ENCODE results near the gene INSIG2.

The INSIG2 gene

GRCh38 chr2:118088051-118089024 is at the start of gene INSIG2:
Gene INSIG2 (plus strand): TSS chr2:118088471. CDS start chr2:118096557, 8,086 bp downstream.
- Mint-ChIP-seq H3K4me1 (peaks cover 14% of the 10 kb centered on the region), H3K9me3 (no peaks in the 10 kb centered on the region), H3K27ac (ENCODE audit: low read depth) (peak within 1 kb of the TSS; percentile 78), H3K27me3 (no peaks in the 10 kb centered on the region), H3K36me3 (ENCODE audit: insufficient read depth) (peaks cover 2% of the 10 kb centered on the region), H3K4me3 (peak within 1 kb of the TSS; percentile 91)
- DNase-seq (ENCODE audit: low spot score in 2 of 2) (peak; percentile 72 to 80), ATAC-seq (replicated peaks; ENCODE audit: extremely low read depth, poor library complexity, severe bottlenecking) (peak; percentile 87)

DNA sequence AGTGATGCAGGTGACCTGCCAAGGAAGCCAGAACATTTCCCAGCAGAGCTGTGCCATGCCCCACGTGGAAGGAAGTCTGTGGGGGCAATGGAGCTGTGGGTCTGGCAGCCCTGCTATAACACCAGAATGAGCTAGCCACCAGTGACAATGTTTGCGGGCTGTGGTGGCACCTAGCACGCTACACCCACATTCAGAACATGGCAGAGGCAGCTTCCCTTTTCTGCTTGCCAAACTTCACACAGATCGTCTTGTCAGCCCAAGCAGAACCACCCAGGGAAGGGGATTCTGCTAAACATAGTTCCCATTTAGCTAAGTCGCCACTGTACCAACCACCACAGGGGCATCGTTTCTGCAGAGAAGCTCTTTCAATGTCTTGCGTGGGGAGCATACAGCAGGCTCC is 47.4 kb upstream of the INSIG2 start:
- Mint-ChIP-seq H3K4me3 (no peak overlapping the region), H3K27ac (ENCODE audit: low read depth) (no peak overlapping the region), H3K9me3 (peaks cover 3% of the 10 kb centered on the region), H3K27me3 (peaks cover 95% of the 10 kb centered on the region), H3K36me3 (ENCODE audit: insufficient read depth) (peaks cover 1% of the 10 kb centered on the region), H3K4me1 (no peaks in the 10 kb centered on the region)
- DNase-seq (ENCODE audit: low spot score in 2 of 2) (no peak), ATAC-seq (replicated peaks; ENCODE audit: extremely low read depth, poor library complexity, severe bottlenecking) (no peak)

DNA sequence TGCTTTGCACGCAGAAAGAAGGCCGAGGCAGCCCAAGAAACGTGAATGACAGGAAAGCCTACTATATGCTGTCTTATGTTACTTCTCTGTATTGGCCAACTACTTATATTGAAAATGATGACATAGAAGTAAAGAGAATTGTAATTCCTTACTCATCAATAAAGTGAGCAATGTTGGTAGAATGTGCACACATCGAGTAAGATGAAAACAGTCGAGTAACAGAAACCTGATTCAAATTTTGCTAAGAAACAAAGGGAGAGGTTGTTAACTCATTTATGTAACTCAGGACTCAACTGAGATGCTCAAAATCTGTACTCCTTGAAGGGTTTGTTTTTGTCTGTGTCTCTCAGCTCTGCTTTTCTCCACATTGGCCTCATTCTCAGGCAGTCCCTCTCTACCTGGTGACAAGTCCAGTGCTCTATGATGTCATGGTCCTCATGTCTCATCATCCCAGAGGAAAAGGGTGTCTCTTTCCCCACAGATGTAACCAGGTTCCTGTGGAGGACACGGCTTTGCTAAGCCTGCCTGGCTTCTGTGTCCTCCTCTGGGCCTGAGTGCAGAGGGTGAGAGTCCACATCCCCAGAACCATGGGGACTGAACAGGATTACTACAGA is 44.1 kb upstream of the INSIG2 start:
- DNase-seq (ENCODE audit: low spot score in 2 of 2) = no peak

DNA sequence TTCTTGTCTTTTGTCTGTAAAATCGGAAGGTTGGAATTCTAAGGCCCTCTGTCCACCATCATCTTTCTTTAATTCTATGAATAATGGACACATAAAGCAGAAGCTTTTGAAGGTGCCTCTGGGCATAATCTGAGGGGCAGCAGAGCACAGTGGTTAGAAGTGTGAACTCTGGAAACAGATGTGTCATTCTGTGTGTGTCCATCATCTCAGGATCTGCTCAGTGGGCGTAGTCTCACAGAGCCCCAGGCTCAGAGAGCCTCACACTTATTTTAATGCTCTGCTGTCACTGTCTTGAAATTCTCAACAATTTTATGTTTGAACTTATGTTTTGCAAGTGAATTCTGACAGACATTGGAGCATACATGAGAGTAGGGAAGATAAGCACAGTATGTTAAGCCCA is 43.4 kb upstream of the INSIG2 start:
- H3K27me3 Mint-ChIP-seq = peaks cover 92% of the 10 kb centered on the region
- no peak for DNase-seq (ENCODE audit: low spot score in 2 of 2)
- H3K9me3 Mint-ChIP-seq = no peaks in the 10 kb centered on the region
- no peaks in the 10 kb centered on the region for H3K4me1 Mint-ChIP-seq
- H3K4me3 Mint-ChIP-seq = no peak overlapping the region
- H3K36me3 Mint-ChIP-seq (ENCODE audit: insufficient read depth) = peaks cover 1% of the 10 kb centered on the region
- ATAC-seq (replicated peaks; ENCODE audit: extremely low read depth, poor library complexity, severe bottlenecking) = no peak
- H3K27ac Mint-ChIP-seq (ENCODE audit: low read depth) = no peak overlapping the region

More for the DNA sequence above, 44.1 kb upstream of the INSIG2 start:
- Mint-ChIP-seq H3K4me3 (no peak overlapping the region), H3K4me1 (no peaks in the 10 kb centered on the region), H3K9me3 (no peaks in the 10 kb centered on the region), H3K36me3 (ENCODE audit: insufficient read depth) (peaks cover 1% of the 10 kb centered on the region), H3K27ac (ENCODE audit: low read depth) (no peak overlapping the region), H3K27me3 (peaks cover 92% of the 10 kb centered on the region)
- ATAC-seq (replicated peaks; ENCODE audit: extremely low read depth, poor library complexity, severe bottlenecking) = no peak

DNA sequence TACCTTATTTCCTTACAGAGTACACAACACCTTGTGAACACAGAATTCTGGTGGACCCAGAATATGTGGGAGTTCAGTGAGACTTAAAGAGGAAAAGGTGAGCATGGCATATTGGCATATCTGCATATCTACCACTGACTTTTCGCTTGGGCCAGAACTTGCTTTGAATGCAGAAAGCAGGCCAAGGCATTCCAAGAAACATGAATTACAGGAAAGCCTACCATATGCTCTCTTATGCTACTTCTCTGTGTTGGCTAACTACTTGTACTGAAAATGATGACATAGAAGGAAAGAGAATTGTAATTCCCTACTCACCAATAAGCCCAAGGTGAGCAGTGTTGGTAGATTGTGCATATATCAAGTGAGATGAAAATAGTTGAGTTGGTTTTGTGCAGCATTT is 43.0 kb upstream of the INSIG2 start:
- H3K4me1 Mint-ChIP-seq = no peaks in the 10 kb centered on the region
- DNase-seq (ENCODE audit: low spot score in 2 of 2) (no peak), ATAC-seq (replicated peaks; ENCODE audit: extremely low read depth, poor library complexity, severe bottlenecking) (no peak)
- H3K27me3 Mint-ChIP-seq = peaks cover 92% of the 10 kb centered on the region
- no peak overlapping the region for H3K4me3 Mint-ChIP-seq
- no peaks in the 10 kb centered on the region for H3K9me3 Mint-ChIP-seq
- H3K27ac Mint-ChIP-seq (ENCODE audit: low read depth) = no peak overlapping the region
- H3K36me3 Mint-ChIP-seq (ENCODE audit: insufficient read depth) = peaks cover 1% of the 10 kb centered on the region

DNA sequence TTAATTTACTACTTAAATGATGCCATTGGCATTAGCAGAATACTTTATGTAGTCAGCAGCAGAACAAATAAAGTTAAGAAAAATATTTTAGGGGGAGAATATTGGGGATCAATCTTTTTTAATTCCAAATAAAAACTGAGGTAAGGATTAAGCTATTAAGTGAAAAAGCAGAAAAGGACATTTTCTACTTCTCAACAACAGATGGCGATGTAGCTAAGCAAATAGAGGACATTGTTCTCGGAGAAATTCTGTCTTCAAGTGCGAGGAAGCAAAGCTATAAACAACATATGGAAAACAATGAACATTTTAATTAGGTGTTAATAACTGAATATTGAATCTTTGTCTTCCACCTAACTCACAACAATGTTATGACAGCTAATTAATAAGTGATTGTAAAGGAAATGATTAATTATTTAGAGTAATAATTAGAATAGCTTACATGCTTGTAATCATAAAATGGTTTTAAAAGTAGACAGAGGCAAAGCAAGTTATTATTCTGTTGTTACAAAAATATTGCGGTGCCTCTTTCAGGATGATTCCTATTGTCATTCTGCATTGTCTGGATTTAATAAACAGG is 41.5 kb upstream of the INSIG2 start:
- DNase-seq (ENCODE audit: low spot score in 2 of 2) (no peak), ATAC-seq (replicated peaks; ENCODE audit: extremely low read depth, poor library complexity, severe bottlenecking) (no peak)
- peaks cover 1% of the 10 kb centered on the region for H3K36me3 Mint-ChIP-seq (ENCODE audit: insufficient read depth)
- H3K27ac Mint-ChIP-seq (ENCODE audit: low read depth) = no peak overlapping the region
- H3K27me3 Mint-ChIP-seq = peaks cover 92% of the 10 kb centered on the region
- H3K4me3 Mint-ChIP-seq = no peak overlapping the region
- no peaks in the 10 kb centered on the region for H3K9me3 Mint-ChIP-seq
- H3K4me1 Mint-ChIP-seq = no peaks in the 10 kb centered on the region

GRCh38 chr2:118047380-118047826 is 40.9 kb upstream of the INSIG2 start:
- ATAC-seq (replicated peaks; ENCODE audit: extremely low read depth, poor library complexity, severe bottlenecking) = no peak
- peaks cover 92% of the 10 kb centered on the region for H3K27me3 Mint-ChIP-seq
- no peaks in the 10 kb centered on the region for H3K36me3 Mint-ChIP-seq (ENCODE audit: insufficient read depth)
- H3K9me3 Mint-ChIP-seq = no peaks in the 10 kb centered on the region
- no peak overlapping the region for H3K4me3 Mint-ChIP-seq
- DNase-seq (ENCODE audit: low spot score in 2 of 2) = no peak
- no peaks in the 10 kb centered on the region for H3K4me1 Mint-ChIP-seq
- H3K27ac Mint-ChIP-seq (ENCODE audit: low read depth) = no peak overlapping the region

GRCh38 chr2:118048401-118048800 is 39.9 kb upstream of the INSIG2 start:
- Mint-ChIP-seq H3K4me1 (no peaks in the 10 kb centered on the region), H3K9me3 (no peaks in the 10 kb centered on the region), H3K36me3 (ENCODE audit: insufficient read depth) (no peaks in the 10 kb centered on the region), H3K27ac (ENCODE audit: low read depth) (no peak overlapping the region), H3K4me3 (no peak overlapping the region), H3K27me3 (peaks cover 91% of the 10 kb centered on the region)
- no peak for ATAC-seq (replicated peaks; ENCODE audit: extremely low read depth, poor library complexity, severe bottlenecking)
- no peak for DNase-seq (ENCODE audit: low spot score in 2 of 2)

GRCh38 chr2:118049140-118049815 is 39.0 kb upstream of the INSIG2 start:
- no peaks in the 10 kb centered on the region for H3K9me3 Mint-ChIP-seq
- ATAC-seq (replicated peaks; ENCODE audit: extremely low read depth, poor library complexity, severe bottlenecking) = no peak
- H3K4me3 Mint-ChIP-seq = no peak overlapping the region
- H3K27me3 Mint-ChIP-seq = peaks cover 88% of the 10 kb centered on the region
- H3K36me3 Mint-ChIP-seq (ENCODE audit: insufficient read depth) = no peaks in the 10 kb centered on the region
- DNase-seq (ENCODE audit: low spot score in 2 of 2) = no peak
- no peaks in the 10 kb centered on the region for H3K4me1 Mint-ChIP-seq
- H3K27ac Mint-ChIP-seq (ENCODE audit: low read depth) = no peak overlapping the region

DNA sequence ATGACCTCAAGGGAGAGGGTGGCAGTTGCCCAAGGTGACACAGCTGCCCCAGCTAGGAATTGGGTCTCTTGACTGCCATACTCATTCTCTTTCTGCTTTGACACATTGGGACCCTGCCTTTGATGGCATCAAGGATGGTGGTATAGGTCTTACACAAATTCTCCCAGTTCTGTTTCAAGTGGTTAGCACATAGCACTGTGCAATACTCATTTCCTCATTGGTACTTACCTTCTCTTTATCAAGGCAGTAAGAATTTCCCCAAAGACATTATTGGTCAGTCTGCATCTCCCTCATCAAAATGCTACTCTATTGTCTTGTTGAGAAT is 38.5 kb upstream of the INSIG2 start:
- no peak overlapping the region for H3K4me3 Mint-ChIP-seq
- H3K9me3 Mint-ChIP-seq = no peaks in the 10 kb centered on the region
- ATAC-seq (replicated peaks; ENCODE audit: extremely low read depth, poor library complexity, severe bottlenecking) = no peak
- no peak for DNase-seq (ENCODE audit: low spot score in 2 of 2)
- H3K27me3 Mint-ChIP-seq = peaks cover 83% of the 10 kb centered on the region
- no peak overlapping the region for H3K27ac Mint-ChIP-seq (ENCODE audit: low read depth)
- no peaks in the 10 kb centered on the region for H3K4me1 Mint-ChIP-seq
- H3K36me3 Mint-ChIP-seq (ENCODE audit: insufficient read depth) = no peaks in the 10 kb centered on the region

DNA sequence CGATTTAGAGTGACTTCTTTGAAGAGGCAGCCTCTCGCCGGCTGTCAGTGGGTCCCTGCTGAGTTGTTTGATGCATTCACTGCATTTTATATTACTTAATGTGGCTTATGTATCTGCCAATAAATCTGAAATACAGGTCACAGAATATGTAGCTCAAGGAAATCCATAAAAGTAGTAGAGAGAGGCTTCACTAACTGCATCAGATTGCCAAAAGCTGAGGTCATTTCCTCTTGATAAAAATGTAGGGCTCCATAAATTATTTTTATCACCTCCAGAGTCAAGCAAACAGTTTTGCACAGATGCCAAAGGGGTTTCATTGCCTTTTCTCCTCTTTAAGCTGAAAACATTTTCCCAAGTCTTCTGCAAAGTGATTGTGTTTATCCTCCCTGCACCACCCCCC is 37.9 kb upstream of the INSIG2 start:
- no peak for DNase-seq (ENCODE audit: low spot score in 2 of 2)
- no peak overlapping the region for H3K4me3 Mint-ChIP-seq

GRCh38 chr2:118050974-118051373 is 37.3 kb upstream of the INSIG2 start:
- ATAC-seq (replicated peaks; ENCODE audit: extremely low read depth, poor library complexity, severe bottlenecking) (no peak), DNase-seq (ENCODE audit: low spot score in 2 of 2) (no peak)
- Mint-ChIP-seq H3K4me3 (no peak overlapping the region), H3K27ac (ENCODE audit: low read depth) (no peak overlapping the region), H3K9me3 (no peaks in the 10 kb centered on the region), H3K4me1 (no peaks in the 10 kb centered on the region), H3K36me3 (ENCODE audit: insufficient read depth) (no peaks in the 10 kb centered on the region), H3K27me3 (peaks cover 84% of the 10 kb centered on the region)

More for the DNA sequence above, 37.9 kb upstream of the INSIG2 start:
- Mint-ChIP-seq H3K36me3 (ENCODE audit: insufficient read depth) (no peaks in the 10 kb centered on the region), H3K9me3 (no peaks in the 10 kb centered on the region), H3K4me1 (no peaks in the 10 kb centered on the region), H3K27me3 (peaks cover 79% of the 10 kb centered on the region), H3K27ac (ENCODE audit: low read depth) (no peak overlapping the region)
- ATAC-seq (replicated peaks; ENCODE audit: extremely low read depth, poor library complexity, severe bottlenecking) = no peak
